H1 (cell line): Measurements from ENCODE around the gene AMHR2. TPM values are rescaled to one million over a fixed set of nuclear protein-coding genes. Genes with fewer than 3 reads are reported as not detected.

ENCODE experiments used
- ASH2L ChIP-seq: fragments of 200-600, 300-600 bp; sonication (generic); IDR thresholded peaks from one replicate; pipeline ENCODE4 v1.7.1; 2017; ENCODE audit warnings: low read length
- CHD7 ChIP-seq: fragments of 300-600 bp; sonication (generic); IDR thresholded peaks from 2 replicates; pipeline ENCODE4 v1.7.1; 2012; ENCODE audit warnings: low read length, moderate library complexity, mild to moderate bottlenecking, inconsistent platforms; ENCODE audit not compliant: insufficient replicate concordance
- NRF1 ChIP-seq: IDR thresholded peaks from 2 replicates; pipeline ENCODE4 v1.6.1; 2011; ENCODE audit warnings: mild to moderate bottlenecking, low read depth, low read length, improper control_type of control experiment
- PHF8 ChIP-seq: fragments of 200-600 bp; sonication (generic); conservative IDR thresholded peaks from 2 replicates; pipeline ENCODE4 v1.7.1; 2012; ENCODE audit warnings: low read depth, mild to moderate bottlenecking, inconsistent platforms, low read length, moderate library complexity
- SIRT6 ChIP-seq: IDR thresholded peaks from one replicate; pipeline ENCODE4 v1.7.1; 2012; ENCODE audit warnings: low read length, inconsistent platforms
- SP2 ChIP-seq: IDR thresholded peaks from 2 replicates; pipeline ENCODE4 v1.6.1; 2012; ENCODE audit warnings: mild to moderate bottlenecking, low read length, inconsistent platforms
- polyA plus RNA-seq, 7 experiments: library from polyadenylated mRNA; depleted of rRNA in 3 of 7; stranded (reverse) in 5 of 7; unstranded in 2 of 7; fragments of >200 nt in 5 of 7; fragments of 200-250 nt in 2 of 7; gene quantifications; 1 replicate in 5 of 7; 2 replicates in 1 of 7; 4 replicates in 1 of 7; pipeline versions ENCODE4 v1.2.1 to v1.2.3, GENCODE V29; 2011 to 2013; ENCODE audit warnings: missing spikeins in 2 of 7, mixed read lengths in 2 of 7
- total RNA-seq: library from RNA; stranded (reverse); fragmentation: NEBNext Ultra II Directional; extraction: Animal tissue kit (Norgen Biotek cat#: 25700); gene quantifications from 2 replicates; pipeline ENCODE4 v1.2.1, GENCODE V29; 2021

Gene AMHR2
- total and polyA plus RNA-seq, 2 of the 8 experiments (the other 6 are each of a cell fraction or from before 2014, with no cell fraction given), result 0.29 to 0.35 TPM

- TF ChIP-seq CHD7 (no peak), SIRT6 (no peak), ASH2L (no peak), NRF1 (no peak), SP2 (no peak), PHF8 (no peak)
These were observed 31.9 kb upstream of the AMHR2 start (continued) for GRCh38 chr12:53391724-53392123.
